GM19351 (cell line): Measurements from ENCODE around the gene MRPL53.
"Not testable (repeated sequence)": the region's sequence is repeated elsewhere in the genome, so short reads cannot be mapped to it uniquely, and the experiment has no call there.

Experiments used
- ATAC-seq: cut with Tn5 transposase; IDR thresholded peaks from one replicate; pipeline ENCODE4 v1.9.1; 2021; ENCODE audit warnings: mild to moderate bottlenecking, moderate library complexity; ENCODE audit not compliant: unreplicated experiment

MRPL53 gene

GRCh38 chr2:74454654-74455511 is 17.6 kb downstream of the MRPL53 start, which contains the start of gene INO80B:
Gene INO80B, plus strand, starts transcription at chr2:74455087. Its CDS starts 30 bp downstream, at chr2:74455117.
- ATAC-seq = peak; percentile 36

- ATAC-seq = no peak
These were observed 21.8 kb downstream of the MRPL53 start for GRCh38 chr2:74450570-74451190.

GRCh38 chr2:74448771-74449170 is 23.7 kb downstream of the MRPL53 start:
- ATAC-seq = no peak

GRCh38 chr2:74447230-74447999 is 25.1 kb downstream of the MRPL53 start:
- ATAC-seq = no peak

GRCh38 chr2:74444498-74445318 is 27.8 kb downstream of the MRPL53 start:
- no peak for ATAC-seq

GRCh38 chr2:74442483-74443297 is 29.8 kb downstream of the MRPL53 start:
- not testable (repeated sequence) for ATAC-seq

GRCh38 chr2:74441690-74442482 is 30.6 kb downstream of the MRPL53 start, which contains the start of gene RTKN:
Gene RTKN, minus strand, starts transcription at chr2:74441937. Its CDS starts 121 bp downstream, at chr2:74441816.
- no peak for ATAC-seq

GRCh38 chr2:74441170-74441689 is 31.2 kb downstream of the MRPL53 start:
- no peak for ATAC-seq

- peak; percentile 93 for ATAC-seq
These were observed 31.9 kb downstream of the MRPL53 start for GRCh38 chr2:74440378-74441169.

GRCh38 chr2:74439803-74440377 is 32.6 kb downstream of the MRPL53 start:
- no peak for ATAC-seq

GRCh38 chr2:74439373-74439772 is 33.1 kb downstream of the MRPL53 start:
- ATAC-seq = no peak

GRCh38 chr2:74438248-74438647 is 34.2 kb downstream of the MRPL53 start:
- ATAC-seq = no peak

GRCh38 chr2:74436848-74437695 is 35.4 kb downstream of the MRPL53 start:
- ATAC-seq = no peak

- ATAC-seq = no peak
These were observed 36.2 kb downstream of the MRPL53 start for GRCh38 chr2:74436111-74436805.

GRCh38 chr2:74430502-74430901 is 42.0 kb downstream of the MRPL53 start:
- ATAC-seq = no peak
